Spleen (tissue), 11 donors: ENCODE results near the gene WDR1. TPM values are rescaled to one million over a fixed set of nuclear protein-coding genes. Genes with fewer than 3 reads are reported as not detected.

Experiments
- DNase-seq: peaks from one replicate; pipeline ENCODE4 v3.0.0-alpha.2; 2020
- H3K27ac ChIP-seq, 8 donors: fragments of 200-600 bp; sonication (generic) in 7 of 8; 1 replicate in 4 of 8; 2 replicates in 4 of 8; pipeline versions ENCODE4 v1.5.0 to v1.8.0; 2016 to 2021; ENCODE audit warnings: inconsistent platforms in 4 of 8, mild to moderate bottlenecking in 4 of 8, moderate library complexity in 1 of 8
- H3K27me3 ChIP-seq, 7 donors: fragments of 200-600 bp; sonication (generic) in 6 of 7; replicated peaks in 1 of 7; 1 replicate in 4 of 7; 2 replicates in 3 of 7; pipeline versions ENCODE4 v1.5.0 to v1.8.0; 2016 to 2021; ENCODE audit warnings: inconsistent platforms in 3 of 7, mild to moderate bottlenecking in 1 of 7
- H3K36me3 ChIP-seq, 6 donors: fragments of 200-600 bp; sonication (generic) in 5 of 6; 1 replicate in 4 of 6; 2 replicates in 2 of 6; pipeline versions ENCODE4 v1.5.0 to v1.8.0; 2016 to 2021; ENCODE audit warnings: inconsistent platforms in 2 of 6
- H3K4me1 ChIP-seq, 6 donors: fragments of 200-600 bp; sonication (generic) in 5 of 6; 1 replicate in 3 of 6; 2 replicates in 3 of 6; pipeline versions ENCODE4 v1.5.0 to v1.8.0; 2016 to 2021; ENCODE audit warnings: inconsistent platforms in 3 of 6
- H3K4me3 ChIP-seq, 8 donors: fragments of 200-600 bp; sonication (generic) in 7 of 8; 1 replicate in 4 of 8; 2 replicates in 4 of 8; pipeline versions ENCODE4 v1.5.0 to v1.8.0; 2016 to 2021; ENCODE audit warnings: inconsistent platforms in 4 of 8, mild to moderate bottlenecking in 4 of 8, moderate library complexity in 2 of 8
- H3K9me3 ChIP-seq, 8 donors: fragments of 200-600 bp; sonication (generic) in 7 of 8; 1 replicate in 4 of 8; 2 replicates in 4 of 8; pipeline versions ENCODE4 v1.5.0 to v1.8.0; 2016 to 2021; ENCODE audit warnings: inconsistent platforms in 4 of 8
- CTCF ChIP-seq, 11 experiments: fragments of 200-600 bp in 7 of 11; fragments of 450-650 bp in 4 of 11; sonication (generic) in 4 of 11; IDR thresholded peaks in 8 of 11; conservative IDR thresholded peaks in 3 of 11; 1 replicate in 7 of 11; 2 replicates in 4 of 11; pipeline versions ENCODE4 v1.4.0 to v1.8.0; 2016 to 2021; ENCODE audit warnings: antibody characterized with exemption in 11 of 11, inconsistent platforms in 4 of 11, mild to moderate bottlenecking in 1 of 11
- POLR2A ChIP-seq, 3 donors: fragments of 450-650 bp; IDR thresholded peaks; one replicate each; pipeline ENCODE4 v1.5.1; 2017; ENCODE audit warnings: antibody characterized with exemption in 3 of 3, mild to moderate bottlenecking in 1 of 3
- POLR2AphosphoS5 ChIP-seq, 3 donors: sonication (generic); formaldehyde crosslinking; IDR thresholded peaks; one replicate each; pipeline ENCODE4 v1.5.1; 2017; ENCODE audit warnings: antibody characterized with exemption in 3 of 3
- WGBS, 5 donors: extraction: QIAGEN DNeasy Blood & Tissue Kit in 3 of 5; methylation state at CpG; one replicate each; pipeline versions ENCODE4 v1.1.5 to v1.1.7; 2013 to 2018; 5-methylcytosine and 5-hydroxymethylcytosine counted together
- intact Hi-C: fragments of 100-400 bp; cut with DNase I; formaldehyde crosslinking; loops from one replicate; pipeline ENCODE4 v1.15.0; 2023; ENCODE audit warnings: low total_unique reads
- polyA plus RNA-seq, 3 donors: library from polyadenylated mRNA; stranded (reverse); fragments of 200-250 nt; gene quantifications; one replicate each; pipeline ENCODE4 v1.2.1, GENCODE V29; 2013
- total RNA-seq, 7 donors: library from RNA; depleted of rRNA in 3 of 7; stranded (reverse); fragments of >200 nt in 3 of 7; fragmentation: NEBNext Ultra II Directional in 4 of 7; extraction: Animal tissue kit (Norgen Biotek cat#: 25700) in 4 of 7; gene quantifications; one replicate each; pipeline versions ENCODE4 v1.1.0 to v1.2.1, GENCODE V29; 2016 to 2021
- donor health status: healthy with polysubstance abuse.
- donor health status: DM: no; HTN: no; CAD: no; lungs with moderate emphysema.
- donor health status: DM: no; HTN: no; CAD: no.
- donor health status: Bipolar disorder and iron deficiency.
- donor health status: healthy.
- donor health status: DM: no; HTN: no; CAD: no.
- donor health status: DM: yes; HTN: yes; CAD: no.

Gene WDR1
- total and polyA plus RNA-seq, 10 donors, result 56.6 to 377 (median 147) TPM

- DNase-seq, result no peak
- Histone ChIP-seq H3K4me1 (peaks cover 34 to 100% (median 88%) of the 10 kb centered on the region in 6 donors), H3K36me3 (peaks cover 2 to 100% (median 84%) of the 10 kb centered on the region in 6 donors), H3K9me3 (no peaks in the 10 kb centered on the region), H3K27me3 (no peaks in the 10 kb centered on the region), H3K4me3 (peak overlapping the region in 1 of 8 donors; percentile 9), H3K27ac (peak overlapping the region in 6 of 8 donors; percentile 22 to 83 (median 52))
- WGBS, 5 donors, result 61 to 90% (median 75%) methylated on average over 24 to 25 of the region's 25 CpGs
- TF ChIP-seq POLR2A (IDR thresholded peaks at IDR 0.05) (no peak), POLR2AphosphoS5 (IDR thresholded peaks at IDR 0.05) (peak in 2 of 3 donors; percentile 47 to 69)
- intact Hi-C loops, result no loop called here
Observed at GRCh38 chr4:10099499-10100325, 16.9 kb downstream of the WDR1 start.

GRCh38 chr4:10098780-10099160, 17.8 kb downstream of the WDR1 start:
- 63 to 89% (median 76%) methylated on average over 5 to 12 of the region's 12 CpGs for WGBS, 5 donors
- intact Hi-C loops, result no loop called here
- Histone ChIP-seq H3K27me3 (no peaks in the 10 kb centered on the region), H3K27ac (peak overlapping the region in 5 of 8 donors; percentile 22 to 83 (median 53)), H3K4me1 (peaks cover 43 to 100% (median 91%) of the 10 kb centered on the region in 6 donors), H3K9me3 (no peaks in the 10 kb centered on the region), H3K36me3 (peaks cover 2 to 100% (median 88%) of the 10 kb centered on the region in 6 donors), H3K4me3 (no peak overlapping the region)
- TF ChIP-seq POLR2AphosphoS5 (IDR thresholded peaks at IDR 0.05) (peak in 1 of 3 donors; percentile 22), CTCF (IDR thresholded peaks at IDR 0.05 in 8 of 11, conservative IDR thresholded peaks at IDR 0.05 in 3 of 11) (no peak)
- no peak for DNase-seq

GRCh38 chr4:10097906-10098779, 18.5 kb downstream of the WDR1 start:
- H3K27me3 ChIP-seq, result no peaks in the 10 kb centered on the region
- no peak for TF ChIP-seq POLR2AphosphoS5 (IDR thresholded peaks at IDR 0.05)
- no peak for TF ChIP-seq POLR2A (IDR thresholded peaks at IDR 0.05)
- no peak for TF ChIP-seq CTCF (IDR thresholded peaks at IDR 0.05 in 8 of 11, conservative IDR thresholded peaks at IDR 0.05 in 3 of 11)
- peak overlapping the region in 4 of 8 donors; percentile 50 to 83 (median 66) for H3K27ac ChIP-seq
- H3K4me3 ChIP-seq, result no peak overlapping the region
- intact Hi-C loops, result no loop called here
- no peak for DNase-seq
- peaks cover 2 to 100% (median 86%) of the 10 kb centered on the region in 6 donors for H3K36me3 ChIP-seq
- WGBS, 5 donors, result 87 to 94% (median 92%) methylated on average over 9 of the region's 9 CpGs
- no peaks in the 10 kb centered on the region for H3K9me3 ChIP-seq
- H3K4me1 ChIP-seq, result peaks cover 50 to 100% (median 92%) of the 10 kb centered on the region in 6 donors

- 75 to 91% (median 83%) methylated on average over 6 to 9 of the region's 9 CpGs for WGBS, 5 donors
- H3K4me1 ChIP-seq, result peaks cover 53 to 100% (median 94%) of the 10 kb centered on the region in 6 donors
- no peak for DNase-seq
- no peaks in the 10 kb centered on the region for H3K9me3 ChIP-seq
- TF ChIP-seq POLR2AphosphoS5 (IDR thresholded peaks at IDR 0.05) (peak in 1 of 3 donors; percentile 32), POLR2A (IDR thresholded peaks at IDR 0.05) (no peak)
- H3K27ac ChIP-seq, result peak overlapping the region in 5 of 8 donors; percentile 39 to 83 (median 73)
- intact Hi-C loops, result no loop called here
- H3K36me3 ChIP-seq, result peaks cover 2 to 100% (median 86%) of the 10 kb centered on the region in 6 donors
- H3K27me3 ChIP-seq, result no peaks in the 10 kb centered on the region
- no peak overlapping the region for H3K4me3 ChIP-seq
Observed at GRCh38 chr4:10096978-10097335, 19.6 kb downstream of the WDR1 start.
